ENCODE data around the gene SLITRK6.
"Not testable (repeated sequence)": the region's sequence is repeated elsewhere in the genome, so short reads cannot be mapped to it uniquely, and the experiment has no call there.

Gene SLITRK6

GRCh38 chr13:85798556-85798955 lies 663 bp downstream of the SLITRK6 start:
- no peak for TF ChIP-seq JUND (IDR thresholded peaks at IDR 0.05; ENCODE audit: low read depth)
- in situ Hi-C loops (cut with HindIII; ENCODE audit: low pct_unique_long_range_greater_than_20kb, low sequenced_read_pairs): no loop called here
- DNase-seq (ENCODE audit: low read depth in 1 of 2, low spot score in 1 of 2): no peak

GRCh38 chr13:85797311-85797710 lies 1.9 kb downstream of the SLITRK6 start:
- no peak for DNase-seq (ENCODE audit: low read depth in 1 of 2, low spot score in 1 of 2)

GRCh38 chr13:85785205-85785604 lies 14.0 kb downstream of the SLITRK6 start:
- no peak for DNase-seq (ENCODE audit: low read depth in 1 of 2, low spot score in 1 of 2)
- no peak for TF ChIP-seq JUND (IDR thresholded peaks at IDR 0.05; ENCODE audit: low read depth)
- in situ Hi-C loops (cut with HindIII; ENCODE audit: low pct_unique_long_range_greater_than_20kb, low sequenced_read_pairs): no loop called here

More at GRCh38 chr13:85797311-85797710, 1.9 kb downstream of the SLITRK6 start:
- TF ChIP-seq JUND (IDR thresholded peaks at IDR 0.05; ENCODE audit: low read depth): no peak
- in situ Hi-C loops (cut with HindIII; ENCODE audit: low pct_unique_long_range_greater_than_20kb, low sequenced_read_pairs): no loop called here

DNA sequence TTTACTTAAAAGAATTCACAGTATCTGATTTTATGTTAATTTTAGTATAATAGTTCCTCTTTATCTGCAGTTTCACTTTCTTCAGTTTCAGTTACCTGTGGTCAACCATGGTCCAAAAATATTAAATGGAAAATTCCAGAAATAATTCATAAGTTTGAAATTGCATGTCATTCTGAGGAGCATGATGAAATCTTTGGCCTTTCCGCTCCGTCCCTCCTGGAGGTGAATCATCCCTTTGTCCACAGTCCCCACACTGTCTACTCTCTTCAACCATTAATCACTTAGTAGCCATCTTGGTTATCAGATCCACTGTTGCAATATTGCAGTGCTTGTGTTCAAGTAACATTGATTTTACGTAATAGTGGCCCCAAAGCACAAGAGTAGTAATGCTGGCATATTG lies 26.9 kb downstream of the SLITRK6 start:
- no peak for DNase-seq (ENCODE audit: low read depth in 1 of 2, low spot score in 1 of 2)
- no peak for TF ChIP-seq JUND (IDR thresholded peaks at IDR 0.05; ENCODE audit: low read depth)
- in situ Hi-C loops (cut with HindIII; ENCODE audit: low pct_unique_long_range_greater_than_20kb, low sequenced_read_pairs): no loop called here

GRCh38 chr13:85771856-85772255 lies 27.4 kb downstream of the SLITRK6 start:
- in situ Hi-C loops (cut with HindIII; ENCODE audit: low pct_unique_long_range_greater_than_20kb, low sequenced_read_pairs): no loop called here
- DNase-seq (ENCODE audit: low read depth in 1 of 2, low spot score in 1 of 2): no peak
- TF ChIP-seq JUND (IDR thresholded peaks at IDR 0.05; ENCODE audit: low read depth): no peak

GRCh38 chr13:85768946-85769345 lies 30.3 kb downstream of the SLITRK6 start:
- no peak for DNase-seq (ENCODE audit: low read depth in 1 of 2, low spot score in 1 of 2)
- in situ Hi-C loops (cut with HindIII; ENCODE audit: low pct_unique_long_range_greater_than_20kb, low sequenced_read_pairs): no loop called here
- no peak for TF ChIP-seq JUND (IDR thresholded peaks at IDR 0.05; ENCODE audit: low read depth)

GRCh38 chr13:85755123-85755522 lies 44.1 kb downstream of the SLITRK6 start:
- in situ Hi-C loops (cut with HindIII; ENCODE audit: low pct_unique_long_range_greater_than_20kb, low sequenced_read_pairs): no loop called here
- no peak for TF ChIP-seq JUND (IDR thresholded peaks at IDR 0.05; ENCODE audit: low read depth)
- DNase-seq (ENCODE audit: low read depth in 1 of 2, low spot score in 1 of 2): no peak

DNA sequence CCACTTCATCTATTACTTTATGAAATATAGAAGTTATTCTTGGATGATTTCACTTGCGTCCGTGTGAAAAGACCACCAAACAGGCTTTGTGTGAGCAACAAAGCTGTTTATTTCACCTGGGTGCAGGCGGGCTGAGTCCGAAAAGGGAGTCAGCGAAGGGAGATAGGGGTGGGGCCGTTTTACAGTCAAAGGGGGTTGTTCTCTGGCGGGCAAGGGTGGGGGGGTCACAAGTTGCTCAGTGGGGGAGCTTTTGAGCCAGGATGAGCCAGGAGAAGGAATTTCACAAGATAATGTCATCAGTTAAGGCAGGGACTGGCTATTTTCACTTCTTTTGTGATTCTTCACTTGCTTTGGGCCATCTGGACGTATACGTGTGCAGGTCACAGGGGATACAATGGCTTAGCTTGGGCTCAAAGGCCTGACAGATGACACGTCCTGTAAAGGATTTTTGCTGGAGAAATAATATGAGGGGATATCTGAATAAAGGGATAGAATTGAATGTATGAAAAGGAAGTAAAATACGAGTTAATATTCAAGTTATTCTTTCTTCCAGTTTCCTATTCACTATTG lies 55.9 kb downstream of the SLITRK6 start:
- DNase-seq (ENCODE audit: low read depth in 1 of 2, low spot score in 1 of 2); in situ Hi-C loops (cut with HindIII; ENCODE audit: low pct_unique_long_range_greater_than_20kb, low sequenced_read_pairs): not testable (repeated sequence)
